SJCRH30 (cell line): Measurements from ENCODE around the gene EIF1AD. TPM values are rescaled to one million over a fixed set of nuclear protein-coding genes. Genes with fewer than 3 reads are reported as not detected.

Experiments used
- DNase-seq, 2 experiments: peaks; one replicate each; pipeline ENCODE4 v3.0.0-alpha.2; 2015 to 2020
- H3K27ac ChIP-seq: fragments of 250-450 bp; sonication (Bioruptor Pico); 2 replicates; pipeline ENCODE4 v1.5.1; 2020; ENCODE audit warnings: mild to moderate bottlenecking, moderate library complexity
- H3K27me3 ChIP-seq: fragments of 250-450 bp; sonication (Bioruptor Pico); 2 replicates; pipeline ENCODE4 v1.5.1; 2020; ENCODE audit warnings: mild to moderate bottlenecking, moderate library complexity
- H3K36me3 ChIP-seq: fragments of 250-450 bp; sonication (Bioruptor Pico); 2 replicates; pipeline ENCODE4 v1.5.1; 2020; ENCODE audit warnings: mild to moderate bottlenecking, moderate library complexity
- H3K4me1 ChIP-seq: fragments of 250-450 bp; sonication (Bioruptor Pico); 2 replicates; pipeline ENCODE4 v1.5.1; 2020; ENCODE audit warnings: mild to moderate bottlenecking, moderate library complexity
- H3K4me3 ChIP-seq: fragments of 250-450 bp; sonication (Bioruptor Pico); 2 replicates; pipeline ENCODE4 v1.5.1; 2020; ENCODE audit warnings: mild to moderate bottlenecking, moderate library complexity
- H3K9me3 ChIP-seq: fragments of 250-450 bp; sonication (Bioruptor Pico); replicated peaks from 2 replicates; pipeline ENCODE4 v1.5.1; 2020; ENCODE audit warnings: mild to moderate bottlenecking, moderate library complexity
- total RNA-seq: library from RNA; depleted of rRNA; stranded (reverse); fragments of >200 nt; shearing (Covaris generic); gene quantifications from 2 replicates; pipeline ENCODE4 v1.2.3, GENCODE V29; 2014; rRNA removed

EIF1AD gene, protein sequence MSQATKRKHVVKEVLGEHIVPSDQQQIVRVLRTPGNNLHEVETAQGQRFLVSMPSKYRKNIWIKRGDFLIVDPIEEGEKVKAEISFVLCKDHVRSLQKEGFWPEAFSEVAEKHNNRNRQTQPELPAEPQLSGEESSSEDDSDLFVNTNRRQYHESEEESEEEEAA
- total RNA-seq: 52.9 and 55.1 TPM in 2 replicates

- H3K9me3 ChIP-seq: no peaks in the 10 kb centered on the region
- no peaks in the 10 kb centered on the region for H3K27me3 ChIP-seq
- H3K4me1 ChIP-seq: peaks cover 4% of the 10 kb centered on the region
- peak within 1 kb of the TSS; percentile 80 for H3K4me3 ChIP-seq
- peak within 1 kb of the TSS; percentile 81 for H3K27ac ChIP-seq
- H3K36me3 ChIP-seq: peaks cover 36% of the 10 kb centered on the region
- peak; percentile 95 to 99 for DNase-seq
Observed at GRCh38 chr11:66001942-66002647, at the start of gene EIF1AD, which contains the start of gene BANF1. TSS of gene EIF1AD (minus strand) at chr11:66002157. CDS start at chr11:66000389, 1,768 bp downstream. TSS of gene BANF1 (plus strand) at chr11:66002503. CDS start at chr11:66003251, 748 bp downstream.

GRCh38 chr11:66051371-66051765 lies 49.4 kb upstream of the EIF1AD start:
- Histone ChIP-seq H3K4me1 (peaks cover 6% of the 10 kb centered on the region), H3K27me3 (peaks cover 3% of the 10 kb centered on the region; the same call in 1 of the 2 replicates), H3K36me3 (peaks cover 23% of the 10 kb centered on the region), H3K9me3 (no peaks in the 10 kb centered on the region), H3K4me3 (peak overlapping the region; percentile 86), H3K27ac (peak overlapping the region; percentile 61)
- no peak for DNase-seq

DNA sequence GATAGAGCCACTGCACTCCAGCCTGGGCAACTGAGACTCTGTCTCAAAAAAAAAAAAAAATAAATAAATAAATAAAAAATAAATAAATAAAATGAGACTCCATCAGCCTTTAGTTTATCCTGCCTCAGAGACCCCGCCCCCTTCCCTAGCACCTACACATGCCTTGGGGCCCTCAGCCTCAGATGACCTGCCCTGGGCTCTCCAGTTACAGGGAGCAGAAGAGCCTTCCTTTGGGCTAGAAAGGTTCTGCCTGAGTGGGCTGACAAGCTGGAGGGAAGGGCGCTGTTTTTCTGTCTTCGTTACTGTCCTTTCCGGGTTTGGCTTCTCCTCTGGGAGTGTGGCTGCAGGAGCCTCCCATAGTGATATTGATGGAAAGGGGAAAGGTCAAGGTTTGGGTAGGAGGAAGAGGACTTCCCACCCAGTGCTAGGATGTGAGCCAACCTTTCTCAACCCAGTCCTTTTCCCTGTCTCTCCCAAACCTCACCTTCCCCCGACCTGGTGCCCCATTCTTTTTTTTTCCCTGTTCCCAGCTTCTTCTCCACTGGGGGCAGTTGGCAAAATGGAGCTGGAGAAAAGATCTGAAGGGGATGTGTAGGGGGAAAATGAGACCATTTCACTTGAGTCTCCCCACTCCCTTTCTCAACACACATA lies 48.7 kb upstream of the EIF1AD start:
- Histone ChIP-seq H3K36me3 (peaks cover 18% of the 10 kb centered on the region), H3K9me3 (no peaks in the 10 kb centered on the region), H3K27me3 (peaks cover 5% of the 10 kb centered on the region; the same call in 1 of the 2 replicates), H3K27ac (peak overlapping the region; percentile 61), H3K4me1 (peaks cover 6% of the 10 kb centered on the region), H3K4me3 (peak overlapping the region; percentile 86)
- DNase-seq: peak; percentile 31 to 37

GRCh38 chr11:66048547-66049323 lies 46.8 kb upstream of the EIF1AD start, which contains the start of gene GAL3ST3:
TSS of gene GAL3ST3 (minus strand) at chr11:66049161. CDS start at chr11:66045415, 3,746 bp downstream.
- DNase-seq: no peak
- peaks cover 5% of the 10 kb centered on the region; the same call in 1 of the 2 replicates for H3K27me3 ChIP-seq

DNA sequence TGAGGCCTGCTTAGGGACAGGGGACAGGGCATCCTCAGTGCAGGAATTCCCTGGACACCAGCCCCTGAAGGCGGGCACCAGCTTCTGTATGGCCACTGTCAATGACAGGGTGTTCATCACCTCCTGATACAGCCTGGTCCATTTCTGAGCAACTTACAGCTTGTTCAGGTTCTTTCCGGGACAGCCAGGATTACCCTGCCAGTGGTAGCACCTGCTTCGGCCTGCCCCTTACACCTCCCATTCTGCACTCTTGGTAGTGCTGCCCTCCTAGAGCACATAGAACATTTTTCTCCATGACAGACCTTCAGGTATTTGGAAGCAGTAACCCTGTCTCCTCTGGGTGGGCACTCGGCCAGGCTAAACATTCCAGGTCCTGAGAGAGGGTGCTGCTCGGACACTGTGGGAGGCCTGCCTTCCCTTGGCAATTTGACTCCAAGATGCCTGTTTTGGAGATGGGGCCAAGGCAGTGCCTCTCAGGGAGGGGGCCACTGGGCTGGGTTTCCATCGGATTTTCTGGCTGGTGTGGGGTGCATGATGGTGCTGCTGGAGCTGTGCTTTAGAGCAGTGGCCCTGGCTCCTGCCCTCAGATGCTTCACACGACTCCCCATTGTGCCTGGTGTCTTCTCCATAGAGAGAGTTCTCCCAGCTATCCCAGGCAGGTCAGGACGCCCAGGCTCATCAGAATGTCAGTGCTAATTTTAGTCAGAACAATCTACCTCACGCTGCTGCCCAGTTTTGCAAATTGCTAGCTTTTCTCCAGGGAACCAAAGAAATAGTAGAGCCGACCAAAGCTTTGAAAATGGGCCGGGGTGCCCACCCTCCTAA lies 45.8 kb upstream of the EIF1AD start:
- no peak overlapping the region for H3K4me3 ChIP-seq
- peaks cover 5% of the 10 kb centered on the region; the same call in 1 of the 2 replicates for H3K27me3 ChIP-seq
- H3K9me3 ChIP-seq: no peaks in the 10 kb centered on the region

More at GRCh38 chr11:66048547-66049323, 46.8 kb upstream of the EIF1AD start, which contains the start of gene GAL3ST3:
- Histone ChIP-seq H3K36me3 (peaks cover 5% of the 10 kb centered on the region; the same call in 1 of the 2 replicates), H3K4me3 (no peak within 1 kb of the TSS), H3K9me3 (no peaks in the 10 kb centered on the region), H3K4me1 (peaks cover 11% of the 10 kb centered on the region), H3K27ac (no peak within 1 kb of the TSS)

DNA sequence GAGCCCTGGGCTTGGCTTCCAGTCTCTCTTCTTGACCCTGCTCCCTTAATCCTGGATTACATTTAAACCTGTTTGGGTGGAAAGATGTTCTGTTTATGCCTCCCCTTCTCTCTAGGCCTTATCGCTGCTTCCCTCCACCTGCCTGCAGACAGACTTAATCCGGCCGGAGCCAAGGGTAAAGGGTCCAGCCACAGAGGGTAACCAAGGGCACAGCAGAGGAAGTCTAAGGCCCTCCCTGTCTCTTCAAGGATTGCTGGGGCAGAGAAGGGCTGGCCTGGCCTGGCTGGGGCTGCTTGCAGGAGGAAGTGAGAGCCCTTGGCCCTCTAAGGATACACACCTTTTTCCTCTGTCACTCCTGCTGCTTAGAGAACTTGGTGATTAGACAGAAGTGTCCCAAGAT lies 44.9 kb upstream of the EIF1AD start:
- Histone ChIP-seq H3K36me3 (no peaks in the 10 kb centered on the region), H3K27me3 (peaks cover 5% of the 10 kb centered on the region; the same call in 1 of the 2 replicates), H3K4me3 (no peak overlapping the region), H3K27ac (no peak overlapping the region), H3K9me3 (no peaks in the 10 kb centered on the region), H3K4me1 (peaks cover 11% of the 10 kb centered on the region)
- DNase-seq: no peak

More for the DNA sequence above, 45.8 kb upstream of the EIF1AD start:
- H3K4me1 ChIP-seq: peaks cover 11% of the 10 kb centered on the region
- DNase-seq: no peak
- H3K36me3 ChIP-seq: peaks cover under 1% of the 10 kb centered on the region; the same call in 1 of the 2 replicates
- H3K27ac ChIP-seq: no peak overlapping the region

DNA sequence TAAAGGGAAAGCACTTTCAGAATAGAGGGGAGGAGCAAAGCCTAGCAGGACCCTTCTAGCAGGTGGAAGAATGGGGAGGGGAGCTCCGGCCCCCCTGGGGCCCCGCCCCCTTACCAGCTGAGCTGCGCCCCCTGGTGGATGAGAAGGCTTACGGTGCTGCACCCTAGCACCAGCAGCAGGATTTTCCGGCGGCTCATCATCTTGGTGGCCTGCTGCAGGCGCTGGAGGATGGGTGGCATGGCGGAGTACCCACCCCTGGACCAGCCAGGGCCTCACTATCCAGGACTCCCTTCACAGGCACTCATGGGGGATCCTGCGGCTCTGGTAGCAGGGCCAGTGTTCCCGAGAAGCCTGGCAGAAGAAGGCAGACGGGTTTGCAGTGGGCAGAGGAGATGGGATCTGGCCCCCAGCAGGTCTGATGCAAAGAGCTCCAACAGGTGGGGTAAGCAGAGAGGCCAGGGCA lies 43.3 kb upstream of the EIF1AD start:
- no peak overlapping the region for H3K27ac ChIP-seq
- peak; percentile 85 to 93 for DNase-seq

DNA sequence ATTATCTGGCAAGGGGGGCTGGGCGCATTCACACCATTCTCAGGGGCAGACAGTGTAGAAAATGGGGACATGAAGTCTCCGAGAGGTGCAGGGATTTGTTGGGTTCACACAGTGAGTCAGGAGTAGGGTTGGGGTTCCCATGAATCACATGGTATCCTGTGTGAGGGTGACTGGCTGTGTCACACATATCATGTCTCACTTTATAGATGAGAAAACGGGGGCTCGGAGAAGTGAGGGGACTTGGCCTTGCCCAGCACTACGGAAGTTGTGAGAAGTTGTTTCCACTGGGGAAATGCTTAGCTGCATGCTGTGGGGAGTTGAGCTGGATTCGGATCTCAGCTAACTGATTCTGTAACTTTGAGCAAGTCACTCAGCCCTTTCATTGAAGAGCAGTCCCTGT lies 42.8 kb upstream of the EIF1AD start:
- no peaks in the 10 kb centered on the region for H3K36me3 ChIP-seq
- no peak overlapping the region for H3K27ac ChIP-seq
- H3K4me3 ChIP-seq: no peak overlapping the region
- no peaks in the 10 kb centered on the region for H3K9me3 ChIP-seq
- H3K27me3 ChIP-seq: peaks cover 5% of the 10 kb centered on the region; the same call in 1 of the 2 replicates
- peaks cover 5% of the 10 kb centered on the region; the same call in 1 of the 2 replicates for H3K4me1 ChIP-seq
- no peak for DNase-seq

More for the DNA sequence above, 43.3 kb upstream of the EIF1AD start:
- Histone ChIP-seq H3K36me3 (no peaks in the 10 kb centered on the region), H3K9me3 (no peaks in the 10 kb centered on the region), H3K4me3 (no peak overlapping the region), H3K4me1 (peaks cover 5% of the 10 kb centered on the region; the same call in 1 of the 2 replicates), H3K27me3 (peaks cover 5% of the 10 kb centered on the region; the same call in 1 of the 2 replicates)

DNA sequence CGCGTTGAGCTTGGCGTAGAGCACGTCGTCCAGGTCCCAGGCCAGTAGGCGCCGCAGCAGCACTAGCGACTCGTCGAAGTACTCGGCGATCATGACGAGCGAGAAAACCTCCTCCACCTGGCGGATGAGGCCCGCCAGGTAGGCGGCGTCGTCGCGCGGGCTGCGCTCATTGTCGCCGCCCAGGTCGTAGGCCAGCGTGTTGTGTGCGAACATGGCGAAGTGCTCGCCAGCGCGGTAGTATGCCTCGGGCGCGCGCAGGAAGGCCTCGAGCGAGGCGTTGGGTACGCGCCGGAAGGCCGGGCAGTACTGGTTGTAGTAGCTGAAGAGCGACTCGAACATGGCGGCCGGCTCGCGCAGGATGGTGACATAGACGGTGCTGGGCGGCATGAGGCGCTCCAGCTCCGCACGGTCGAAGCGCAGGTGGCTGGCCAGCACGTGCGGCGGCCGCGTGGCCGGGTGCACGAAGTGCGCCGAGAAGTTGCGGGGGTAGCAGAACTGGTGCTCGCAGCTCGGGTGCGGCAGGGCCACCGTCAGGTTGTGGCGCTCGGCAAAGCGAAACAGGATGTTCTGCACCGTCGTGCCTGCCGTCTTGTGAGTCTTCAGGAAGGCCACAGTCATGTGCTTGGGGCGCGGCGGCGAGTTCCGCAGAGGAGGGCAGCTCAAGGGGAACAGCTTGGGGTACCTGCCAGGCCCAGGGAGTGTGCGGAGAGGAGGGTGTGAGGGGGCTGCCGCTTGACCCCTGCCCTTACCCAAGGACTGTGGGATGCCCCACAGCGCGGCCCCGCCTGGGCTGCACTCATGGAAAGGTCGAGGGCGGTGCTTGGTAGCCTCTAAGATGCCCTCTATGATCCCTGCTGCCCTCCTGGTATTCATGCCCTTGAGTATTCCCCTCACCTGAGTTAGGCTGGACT lies 41.3 kb upstream of the EIF1AD start:
- Histone ChIP-seq H3K9me3 (no peaks in the 10 kb centered on the region), H3K27ac (no peak overlapping the region), H3K4me1 (peaks cover 5% of the 10 kb centered on the region; the same call in 1 of the 2 replicates), H3K4me3 (no peak overlapping the region), H3K36me3 (no peaks in the 10 kb centered on the region), H3K27me3 (peaks cover 5% of the 10 kb centered on the region; the same call in 1 of the 2 replicates)
- no peak for DNase-seq

- H3K9me3 ChIP-seq: no peaks in the 10 kb centered on the region
- H3K27me3 ChIP-seq: peaks cover 5% of the 10 kb centered on the region; the same call in 1 of the 2 replicates
- DNase-seq: no peak
- H3K4me3 ChIP-seq: no peak overlapping the region
- H3K4me1 ChIP-seq: peaks cover 5% of the 10 kb centered on the region; the same call in 1 of the 2 replicates
- no peaks in the 10 kb centered on the region for H3K36me3 ChIP-seq
- no peak overlapping the region for H3K27ac ChIP-seq
Observed at GRCh38 chr11:66042227-66042995, 40.5 kb upstream of the EIF1AD start.

DNA sequence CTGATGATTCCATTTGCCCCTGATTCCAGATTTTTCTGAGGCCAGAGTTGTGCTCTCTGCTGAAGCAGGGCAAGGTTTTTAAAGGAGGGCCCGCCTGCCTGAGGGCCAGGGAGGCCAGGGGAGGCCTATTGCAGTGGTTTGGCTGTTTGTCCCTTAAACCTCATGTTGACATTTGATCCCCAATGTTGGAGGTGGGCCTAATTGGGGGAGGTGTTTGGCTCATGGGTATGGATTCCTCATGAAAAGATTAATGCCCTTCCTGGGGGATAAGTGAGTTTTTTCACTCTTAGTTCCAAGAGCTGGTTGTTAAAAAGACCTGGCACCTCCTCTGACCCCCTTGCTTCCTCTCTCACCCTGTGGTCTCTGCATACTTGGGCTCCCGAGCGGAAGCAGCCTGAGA lies 37.8 kb upstream of the EIF1AD start:
- H3K36me3 ChIP-seq: no peaks in the 10 kb centered on the region
- no peaks in the 10 kb centered on the region for H3K27me3 ChIP-seq
- no peak overlapping the region for H3K4me3 ChIP-seq
- DNase-seq: no peak
- H3K4me1 ChIP-seq: no peaks in the 10 kb centered on the region; the same call in 1 of the 2 replicates
- H3K9me3 ChIP-seq: no peaks in the 10 kb centered on the region
- no peak overlapping the region for H3K27ac ChIP-seq

DNA sequence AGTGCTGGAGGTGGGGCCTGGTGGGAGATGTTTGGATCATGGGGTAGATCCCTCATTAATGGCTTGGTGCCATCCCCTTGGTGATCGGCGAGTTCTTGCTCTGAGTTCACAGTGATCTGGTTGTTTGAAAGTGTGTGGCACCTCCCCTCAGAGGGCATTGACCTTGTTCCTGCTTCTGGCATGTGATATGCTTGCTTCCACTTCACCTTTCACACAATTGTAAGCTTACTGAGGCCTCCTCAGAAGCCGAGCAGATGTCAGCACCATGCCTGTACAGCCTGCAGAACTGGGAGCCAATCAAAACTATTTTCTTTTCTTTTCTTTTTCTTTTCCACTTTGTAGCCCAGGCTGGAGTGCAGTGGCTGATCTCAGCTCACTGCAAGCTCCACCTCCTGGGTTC lies 35.4 kb upstream of the EIF1AD start:
- no peaks in the 10 kb centered on the region; the same call in 1 of the 2 replicates for H3K4me1 ChIP-seq
- H3K27ac ChIP-seq: no peak overlapping the region
- H3K27me3 ChIP-seq: no peaks in the 10 kb centered on the region
- H3K36me3 ChIP-seq: no peaks in the 10 kb centered on the region
- H3K9me3 ChIP-seq: no peaks in the 10 kb centered on the region
- no peak for DNase-seq
- no peak overlapping the region for H3K4me3 ChIP-seq
